B cell (primary cell): ENCODE data around the gene RDH13. TPM values are rescaled to one million over a fixed set of nuclear protein-coding genes. Genes with fewer than 3 reads are reported as not detected.

Source experiments
- ATAC-seq: fragments of 200-7000 bp; cut with Tn5 transposase; one replicate; pipeline ENCODE4 v1.10.0; 2021; ENCODE audit warnings: low read depth, mild to moderate bottlenecking, moderate number of reproducible peaks, moderate library complexity
- CTCF ChIA-PET: fragments of 350-600 bp; sonication (Branson Sonifier 250); formaldehyde crosslinking; loops from one replicate; lab custom pipeline; 2021; ENCODE audit warnings: antibody characterized with exemption, inconsistent platforms; lab: Charles Lee
- POLR2A ChIA-PET: fragments of 350-600 bp; sonication (Branson Sonifier 250); formaldehyde crosslinking; loops from one replicate; lab custom pipeline; 2021; ENCODE audit warnings: antibody characterized with exemption; lab: Charles Lee
- DNase-seq: peaks from one replicate; pipeline ENCODE4 v3.0.0; 2013
- H2AFZ ChIP-seq: 2 replicates; pipeline ENCODE4 v1.6.1; 2012; ENCODE audit warnings: mild to moderate bottlenecking, low read depth, low read length; ENCODE audit not compliant: insufficient read depth, poor library complexity, severe bottlenecking
- H3K27ac ChIP-seq, 2 donors: 1 replicate in 1 of 2; 2 replicates in 1 of 2; pipeline ENCODE4 v1.5.1; 2012 to 2013; ENCODE audit warnings: low read length in 2 of 2, mild to moderate bottlenecking in 2 of 2, moderate library complexity in 1 of 2
- H3K27me3 ChIP-seq, 4 experiments: fragments of 200-600 bp in 1 of 4; sonication (generic) in 1 of 4; replicated peaks in 1 of 4; 1 replicate in 2 of 4; 2 replicates in 2 of 4; pipeline versions ENCODE4 v1.6.1 to v1.7.0; 2013 to 2016; ENCODE audit warnings: low read length in 3 of 4, mild to moderate bottlenecking in 2 of 4, mixed read lengths in 1 of 4, moderate library complexity in 1 of 4; ENCODE audit not compliant: insufficient read depth in 4 of 4, control insufficient read depth in 3 of 4; ENCODE audit errors: control extremely low read depth in 1 of 4
- H3K36me3 ChIP-seq, 2 experiments: replicated peaks in 1 of 2; 1 replicate in 1 of 2; 2 replicates in 1 of 2; pipeline versions ENCODE4 v1.6.1 to v1.7.1; 2013; ENCODE audit warnings: low read length in 1 of 2; ENCODE audit not compliant: insufficient read depth in 2 of 2, control insufficient read depth in 1 of 2; ENCODE audit errors: control extremely low read depth in 1 of 2, extremely low read depth in 1 of 2
- H3K4me1 ChIP-seq, 2 donors: fragments of 200-600 bp in 1 of 2; sonication (generic) in 1 of 2; 1 replicate in 1 of 2; 2 replicates in 1 of 2; pipeline versions ENCODE4 v1.5.1 to v1.6.1; 2013 to 2017; ENCODE audit warnings: low read length in 2 of 2; ENCODE audit not compliant: control insufficient read depth in 2 of 2, insufficient read depth in 2 of 2
- H3K4me2 ChIP-seq: replicated peaks from 2 replicates; pipeline ENCODE3; 2012; ENCODE audit warnings: mild to moderate bottlenecking, low read depth, low read length; ENCODE audit not compliant: poor library complexity, severe bottlenecking
- H3K4me3 ChIP-seq, 5 experiments: fragments of 200-600 bp in 1 of 5; sonication (generic) in 1 of 5; 1 replicate in 3 of 5; 2 replicates in 2 of 5; pipeline versions ENCODE4 v1.5.1 to v1.7.0; 2011 to 2016; ENCODE audit warnings: low read length in 4 of 5, mild to moderate bottlenecking in 4 of 5, low read depth in 2 of 5, control low read depth in 1 of 5, moderate library complexity in 1 of 5; ENCODE audit not compliant: insufficient read depth in 1 of 5; ENCODE audit errors: control extremely low read depth in 1 of 5, extremely low read depth in 1 of 5
- H3K79me2 ChIP-seq: fragments of 200-600 bp; sonication (generic); one replicate; pipeline ENCODE4 v1.6.0; 2016; ENCODE audit warnings: low read length; ENCODE audit not compliant: control insufficient read depth, insufficient read depth
- H3K9ac ChIP-seq: fragments of 200-600 bp; sonication (generic); 2 replicates; pipeline ENCODE4 v1.6.1; 2017; ENCODE audit warnings: mild to moderate bottlenecking, low read length, moderate library complexity
- H3K9me3 ChIP-seq, 3 donors: one replicate each; pipeline versions ENCODE4 v1.6.1 to v1.7.1; 2013; ENCODE audit warnings: low read length in 2 of 3; ENCODE audit not compliant: control insufficient read depth in 2 of 3, insufficient read depth in 1 of 3; ENCODE audit errors: control extremely low read depth in 1 of 3
- H4K20me1 ChIP-seq: 2 replicates; pipeline ENCODE4 v1.6.0; 2012; ENCODE audit warnings: mild to moderate bottlenecking, low read length; ENCODE audit not compliant: insufficient read depth, control insufficient read depth, poor library complexity, severe bottlenecking
- H3K27ac Mint-ChIP-seq: one replicate; pipeline ENCODE4 v1.8.0; 2021; ENCODE audit warnings: mixed read lengths
- H3K27me3 Mint-ChIP-seq: one replicate; pipeline ENCODE4 v1.8.0; 2021; ENCODE audit warnings: mixed read lengths
- H3K4me1 Mint-ChIP-seq: one replicate; pipeline ENCODE4 v1.8.0; 2021; ENCODE audit warnings: mixed read lengths
- H3K4me3 Mint-ChIP-seq: one replicate; pipeline ENCODE4 v1.8.0; 2021; ENCODE audit warnings: mixed read lengths
- H3K9me3 Mint-ChIP-seq: one replicate; pipeline ENCODE4 v1.8.0; 2022; ENCODE audit warnings: mixed read lengths; ENCODE audit not compliant: insufficient read depth
- EZH2 ChIP-seq: IDR thresholded peaks from 2 replicates; pipeline ENCODE4 v1.6.1; 2012; ENCODE audit warnings: borderline replicate concordance, low read depth, mild to moderate bottlenecking, moderate library complexity, low read length; ENCODE audit not compliant: insufficient read depth, poor library complexity, severe bottlenecking
- WGBS: methylation state at CpG from one replicate; pipeline ENCODE4 v1.1.5; 2013; ENCODE audit warnings: missing lambda C conversion rate; ENCODE audit not compliant: insufficient coverage; 5-methylcytosine and 5-hydroxymethylcytosine counted together
- intact Hi-C: fragments of 100-400 bp; cut with micrococcal nuclease; formaldehyde crosslinking; loops from one replicate; pipeline ENCODE4 v1.10.0; 2022
- polyA plus RNA-seq: library from polyadenylated mRNA; depleted of rRNA; stranded (reverse); fragments of >200 nt; gene quantifications from 2 replicates; pipeline ENCODE4 v1.2.3, GENCODE V29; 2012
- total RNA-seq, 2 donors: library from RNA; stranded (reverse); fragments of 120-200 nt in 1 of 2; gene quantifications; 1 replicate in 1 of 2; 2 replicates in 1 of 2; pipeline versions ENCODE4 v1.2.3 to v1.2.4, GENCODE V29; 2013 to 2022
- TF ChIP-seq, protein P1 (sequence below): fragments of 200-600 bp; IDR thresholded peaks from one replicate; pipeline ENCODE4 v1.8.0; 2022; ENCODE audit warnings: antibody characterized with exemption, mild to moderate bottlenecking

Gene RDH13
- total and polyA plus RNA-seq, 2 donors (not counting 1 experiment from before 2014, with no cell fraction given), result 17.5 to 20.4 TPM

DNA sequence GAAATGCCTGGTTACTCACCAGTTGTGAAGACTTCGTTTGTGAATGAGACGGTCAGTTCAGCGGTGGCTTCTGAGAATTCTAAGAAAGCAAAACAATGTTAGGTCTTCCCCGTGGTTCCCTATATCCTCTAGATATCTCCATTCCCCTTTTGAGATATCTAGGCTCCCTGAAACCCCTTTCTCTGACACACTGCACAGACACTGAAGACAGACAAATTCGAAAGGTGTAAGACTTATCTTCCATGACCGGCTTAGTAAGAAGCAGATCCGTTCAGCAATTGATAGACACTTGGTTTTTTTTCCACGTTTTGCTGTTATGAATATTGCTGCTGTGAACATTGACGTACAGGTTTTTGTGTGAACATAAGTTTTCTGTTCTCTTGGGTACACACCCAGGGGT is 44.3 kb downstream of the RDH13 start:
- Mint-ChIP-seq H3K4me3 (no peak overlapping the region), H3K9me3 (peaks cover 3% of the 10 kb centered on the region), H3K27ac (no peak overlapping the region), H3K27me3 (no peaks in the 10 kb centered on the region), H3K4me1 (peaks cover 2% of the 10 kb centered on the region)
- TF ChIP-seq EZH2, result no peak
- TF ChIP-seq, protein P1, sequence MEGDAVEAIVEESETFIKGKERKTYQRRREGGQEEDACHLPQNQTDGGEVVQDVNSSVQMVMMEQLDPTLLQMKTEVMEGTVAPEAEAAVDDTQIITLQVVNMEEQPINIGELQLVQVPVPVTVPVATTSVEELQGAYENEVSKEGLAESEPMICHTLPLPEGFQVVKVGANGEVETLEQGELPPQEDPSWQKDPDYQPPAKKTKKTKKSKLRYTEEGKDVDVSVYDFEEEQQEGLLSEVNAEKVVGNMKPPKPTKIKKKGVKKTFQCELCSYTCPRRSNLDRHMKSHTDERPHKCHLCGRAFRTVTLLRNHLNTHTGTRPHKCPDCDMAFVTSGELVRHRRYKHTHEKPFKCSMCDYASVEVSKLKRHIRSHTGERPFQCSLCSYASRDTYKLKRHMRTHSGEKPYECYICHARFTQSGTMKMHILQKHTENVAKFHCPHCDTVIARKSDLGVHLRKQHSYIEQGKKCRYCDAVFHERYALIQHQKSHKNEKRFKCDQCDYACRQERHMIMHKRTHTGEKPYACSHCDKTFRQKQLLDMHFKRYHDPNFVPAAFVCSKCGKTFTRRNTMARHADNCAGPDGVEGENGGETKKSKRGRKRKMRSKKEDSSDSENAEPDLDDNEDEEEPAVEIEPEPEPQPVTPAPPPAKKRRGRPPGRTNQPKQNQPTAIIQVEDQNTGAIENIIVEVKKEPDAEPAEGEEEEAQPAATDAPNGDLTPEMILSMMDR, result no peak
- ATAC-seq (no peak), DNase-seq (no peak)
- H3K36me3 ChIP-seq, result no peaks in the 10 kb centered on the region
- no peaks in the 10 kb centered on the region for H3K79me2 ChIP-seq
- H4K20me1 ChIP-seq, result no peaks in the 10 kb centered on the region
- H3K27ac ChIP-seq, result no peak overlapping the region
- H2AFZ ChIP-seq, result no peak overlapping the region
- no peaks in the 10 kb centered on the region for H3K27me3 ChIP-seq
- peaks cover 0 to 17% (median 0%) of the 10 kb centered on the region in 3 donors for H3K9me3 ChIP-seq
- POLR2A ChIA-PET, result no interaction called here
- no peak overlapping the region for H3K4me2 ChIP-seq
- no peak overlapping the region for H3K9ac ChIP-seq
- WGBS, result 100% methylated on average over 4 of the region's 9 CpGs
- intact Hi-C loops, result no loop called here
- no peaks in the 10 kb centered on the region for H3K4me1 ChIP-seq
- no peak overlapping the region for H3K4me3 ChIP-seq
- CTCF ChIA-PET, result no interaction called here

DNA sequence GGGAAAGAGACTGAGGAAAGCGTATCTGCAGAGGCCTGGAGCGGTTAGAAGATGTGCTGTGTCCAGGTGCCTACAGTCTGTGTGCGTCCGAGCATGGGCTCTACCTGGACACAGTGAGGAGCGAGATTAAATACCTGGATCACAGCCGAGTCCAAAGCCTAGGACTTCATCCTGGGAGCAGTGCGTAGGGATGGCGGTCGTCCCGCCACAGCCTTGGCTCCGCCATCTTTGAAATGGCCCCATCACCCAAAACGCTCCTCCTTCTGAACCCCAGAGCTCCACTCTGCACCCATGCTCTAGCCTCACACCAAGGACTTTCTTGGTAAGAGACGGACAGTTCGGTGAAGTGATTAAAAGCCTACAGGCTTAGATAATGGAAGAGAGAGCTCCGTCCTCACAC is 44.7 kb downstream of the RDH13 start:
- Histone ChIP-seq H3K4me3 (no peak overlapping the region), H3K4me2 (no peak overlapping the region), H3K27me3 (no peaks in the 10 kb centered on the region), H3K9me3 (peaks cover 0 to 17% (median 0%) of the 10 kb centered on the region in 3 donors), H3K27ac (no peak overlapping the region), H3K4me1 (no peaks in the 10 kb centered on the region), H3K36me3 (no peaks in the 10 kb centered on the region), H4K20me1 (no peaks in the 10 kb centered on the region), H2AFZ (no peak overlapping the region), H3K79me2 (no peaks in the 10 kb centered on the region), H3K9ac (no peak overlapping the region)
- peaks cover 2% of the 10 kb centered on the region for H3K4me1 Mint-ChIP-seq
- no peaks in the 10 kb centered on the region for H3K27me3 Mint-ChIP-seq
- ChIA-PET CTCF (no interaction called here), POLR2A (no interaction called here)
- DNase-seq, result no peak
- no peak overlapping the region for H3K4me3 Mint-ChIP-seq
- no peak for TF ChIP-seq EZH2
- TF ChIP-seq, protein P1, result no peak
- intact Hi-C loops, result no loop called here
- WGBS, result 91% methylated on average over 14 of the region's 15 CpGs
- no peak for ATAC-seq
- no peak overlapping the region for H3K27ac Mint-ChIP-seq
- peaks cover 3% of the 10 kb centered on the region for H3K9me3 Mint-ChIP-seq
